D721Med (cell line): Measurements from ENCODE around the gene SIK3.

Source experiments
- DNase-seq: peaks from one replicate; pipeline ENCODE4 v3.0.0; 2011; ENCODE audit warnings: low spot score; ENCODE audit not compliant: insufficient read length
- FAIRE-seq: peaks from 2 replicates; lab custom pipeline; 2011; peaks lifted over from hg19 to GRCh38; lab: Jason Lieb, UNC
- TF ChIP-seq, protein P1 (sequence below): IDR thresholded peaks from 2 replicates; pipeline ENCODE4 v1.5.1; 2012; ENCODE audit warnings: mild to moderate bottlenecking, control low read depth; ENCODE audit not compliant: insufficient read depth; ENCODE audit errors: missing control alignments

SIK3 gene

DNA sequence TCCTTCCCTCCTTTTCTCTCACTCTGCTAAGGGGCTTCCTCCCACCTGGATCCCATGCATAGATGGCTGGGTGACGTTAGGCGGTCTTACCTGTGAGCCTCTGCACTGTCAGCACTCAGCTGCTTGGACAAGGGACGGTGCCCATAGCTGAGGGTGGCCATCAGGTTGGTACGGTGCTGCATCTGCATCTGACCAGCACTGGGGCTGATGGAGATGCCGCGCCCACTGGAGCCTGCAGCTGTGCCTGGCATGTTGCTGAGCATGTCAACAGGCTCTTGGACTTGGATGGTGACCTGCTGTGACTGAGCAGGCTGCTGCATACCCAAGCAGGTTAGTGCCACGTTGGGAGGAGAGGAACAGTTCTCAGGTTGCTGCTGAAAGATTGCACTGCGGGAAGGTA lies 239.1 kb downstream of the SIK3 start:
- FAIRE-seq (no peak), DNase-seq (no peak)
- TF ChIP-seq, protein P1, sequence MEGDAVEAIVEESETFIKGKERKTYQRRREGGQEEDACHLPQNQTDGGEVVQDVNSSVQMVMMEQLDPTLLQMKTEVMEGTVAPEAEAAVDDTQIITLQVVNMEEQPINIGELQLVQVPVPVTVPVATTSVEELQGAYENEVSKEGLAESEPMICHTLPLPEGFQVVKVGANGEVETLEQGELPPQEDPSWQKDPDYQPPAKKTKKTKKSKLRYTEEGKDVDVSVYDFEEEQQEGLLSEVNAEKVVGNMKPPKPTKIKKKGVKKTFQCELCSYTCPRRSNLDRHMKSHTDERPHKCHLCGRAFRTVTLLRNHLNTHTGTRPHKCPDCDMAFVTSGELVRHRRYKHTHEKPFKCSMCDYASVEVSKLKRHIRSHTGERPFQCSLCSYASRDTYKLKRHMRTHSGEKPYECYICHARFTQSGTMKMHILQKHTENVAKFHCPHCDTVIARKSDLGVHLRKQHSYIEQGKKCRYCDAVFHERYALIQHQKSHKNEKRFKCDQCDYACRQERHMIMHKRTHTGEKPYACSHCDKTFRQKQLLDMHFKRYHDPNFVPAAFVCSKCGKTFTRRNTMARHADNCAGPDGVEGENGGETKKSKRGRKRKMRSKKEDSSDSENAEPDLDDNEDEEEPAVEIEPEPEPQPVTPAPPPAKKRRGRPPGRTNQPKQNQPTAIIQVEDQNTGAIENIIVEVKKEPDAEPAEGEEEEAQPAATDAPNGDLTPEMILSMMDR, result no peak

DNA sequence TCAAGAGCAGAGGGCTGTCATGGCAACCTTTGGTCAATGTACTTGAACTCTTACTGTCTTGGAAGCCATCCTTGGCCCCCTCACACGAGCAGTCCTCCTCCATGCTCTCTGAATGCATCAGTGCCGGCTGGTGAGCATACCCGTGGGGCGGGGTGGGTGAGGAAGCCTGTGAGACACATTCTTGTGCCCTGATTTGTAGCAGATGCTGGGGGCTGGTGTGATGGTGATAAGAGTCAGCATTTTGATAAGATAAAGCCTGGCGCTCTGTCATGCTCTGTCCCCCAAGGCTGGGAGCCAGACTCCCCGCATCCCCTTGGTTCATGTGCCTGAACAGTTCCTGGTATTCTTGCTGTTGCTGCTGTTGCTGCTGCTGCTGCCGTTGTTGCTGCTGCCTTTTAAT lies 240.3 kb downstream of the SIK3 start:
- FAIRE-seq, result no peak

DNA sequence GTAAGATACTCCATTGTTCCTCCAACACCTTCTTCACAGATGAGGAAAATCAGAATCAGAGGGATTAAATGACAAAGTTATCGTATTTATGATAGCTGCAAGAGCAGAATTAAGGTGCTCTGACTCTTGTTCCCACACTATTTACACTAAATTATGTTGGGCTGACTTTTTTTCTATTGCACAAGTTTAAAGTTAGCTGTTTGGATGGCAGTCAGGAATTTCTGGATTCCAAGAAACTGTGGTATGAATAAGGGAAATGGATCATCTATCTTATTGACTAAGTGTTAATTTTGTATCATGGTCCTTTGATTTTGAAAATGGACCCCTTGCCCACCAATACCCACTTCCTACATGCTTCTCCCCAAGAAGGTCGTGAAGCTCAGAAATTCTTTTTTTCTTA lies 240.9 kb downstream of the SIK3 start:
- no peak for FAIRE-seq

More for the DNA sequence above, 240.3 kb downstream of the SIK3 start:
- TF ChIP-seq, protein P1, result no peak
- no peak for DNase-seq

DNA sequence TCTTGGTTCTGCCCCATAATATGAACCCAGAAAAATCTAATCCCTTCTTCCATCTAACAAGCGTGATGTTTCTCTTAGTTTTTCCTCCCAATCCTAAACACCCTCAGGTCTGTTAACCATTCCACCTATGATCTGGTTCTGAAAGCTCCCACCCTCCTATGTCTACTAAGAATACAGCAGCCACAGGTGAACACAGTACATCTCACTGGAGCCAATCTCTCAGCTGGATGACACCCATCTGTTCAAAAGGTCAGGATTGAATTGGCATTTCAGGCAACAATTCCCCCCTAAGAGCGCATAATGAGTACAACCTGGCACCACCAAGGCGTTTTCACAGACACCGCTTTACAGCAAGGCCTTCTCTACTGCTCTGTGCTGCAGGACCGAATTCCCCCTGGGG lies 241.8 kb downstream of the SIK3 start:
- FAIRE-seq, result no peak
- no peak for DNase-seq
- TF ChIP-seq, protein P1, result no peak

More for the DNA sequence above, 240.9 kb downstream of the SIK3 start:
- TF ChIP-seq, protein P1, result no peak
- no peak for DNase-seq

DNA sequence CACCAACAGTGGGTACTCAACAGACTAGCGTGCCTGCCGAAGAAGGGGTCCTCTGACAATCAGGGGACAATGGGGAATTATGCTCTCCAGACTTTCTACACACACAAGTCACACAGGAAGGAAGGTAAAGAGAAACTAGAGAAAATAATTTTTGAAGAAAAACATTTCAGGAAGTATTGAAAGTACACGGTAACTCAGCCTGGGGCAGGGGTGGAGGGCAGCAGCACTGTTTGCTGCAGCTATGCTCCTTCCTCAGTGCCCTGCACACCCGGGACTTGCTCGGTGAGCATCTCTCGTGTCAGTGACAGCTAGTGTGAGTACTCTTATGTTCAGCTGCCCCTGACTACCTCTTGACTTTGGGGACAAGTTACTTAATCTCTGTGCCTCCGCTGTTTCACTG lies 242.8 kb downstream of the SIK3 start:
- no peak for FAIRE-seq
- DNase-seq, result no peak
- TF ChIP-seq, protein P1, result no peak

DNA sequence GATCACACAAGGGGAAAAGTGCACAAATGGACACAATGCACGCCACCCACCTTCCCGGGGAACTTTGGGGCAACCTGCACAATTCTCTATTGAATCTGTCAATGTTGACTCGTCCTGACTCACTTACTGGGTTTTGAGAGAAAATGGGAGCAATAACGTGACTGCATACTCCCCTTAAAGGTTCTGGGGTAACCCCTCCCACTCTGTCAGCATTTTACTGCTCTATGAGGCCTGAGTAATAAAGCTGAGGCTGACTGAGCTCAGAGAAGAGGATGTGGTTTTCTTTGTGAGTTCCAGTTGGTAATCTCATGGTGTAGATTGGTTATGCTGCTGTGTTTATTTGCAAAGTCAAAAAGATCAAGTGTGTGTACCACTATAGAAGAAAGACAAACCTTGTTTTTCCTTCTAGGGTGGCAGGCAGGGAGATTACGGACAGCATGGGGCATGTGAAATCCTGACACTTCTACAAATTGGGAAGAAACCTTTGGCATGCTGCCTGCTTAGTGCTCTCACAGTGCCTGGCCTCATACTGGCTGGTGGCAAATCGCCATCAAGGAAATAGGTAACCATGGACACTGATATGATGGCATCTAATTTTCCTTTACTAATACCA lies 244.7 kb downstream of the SIK3 start:
- TF ChIP-seq, protein P1, result no peak
- DNase-seq, result no peak
- no peak for FAIRE-seq

DNA sequence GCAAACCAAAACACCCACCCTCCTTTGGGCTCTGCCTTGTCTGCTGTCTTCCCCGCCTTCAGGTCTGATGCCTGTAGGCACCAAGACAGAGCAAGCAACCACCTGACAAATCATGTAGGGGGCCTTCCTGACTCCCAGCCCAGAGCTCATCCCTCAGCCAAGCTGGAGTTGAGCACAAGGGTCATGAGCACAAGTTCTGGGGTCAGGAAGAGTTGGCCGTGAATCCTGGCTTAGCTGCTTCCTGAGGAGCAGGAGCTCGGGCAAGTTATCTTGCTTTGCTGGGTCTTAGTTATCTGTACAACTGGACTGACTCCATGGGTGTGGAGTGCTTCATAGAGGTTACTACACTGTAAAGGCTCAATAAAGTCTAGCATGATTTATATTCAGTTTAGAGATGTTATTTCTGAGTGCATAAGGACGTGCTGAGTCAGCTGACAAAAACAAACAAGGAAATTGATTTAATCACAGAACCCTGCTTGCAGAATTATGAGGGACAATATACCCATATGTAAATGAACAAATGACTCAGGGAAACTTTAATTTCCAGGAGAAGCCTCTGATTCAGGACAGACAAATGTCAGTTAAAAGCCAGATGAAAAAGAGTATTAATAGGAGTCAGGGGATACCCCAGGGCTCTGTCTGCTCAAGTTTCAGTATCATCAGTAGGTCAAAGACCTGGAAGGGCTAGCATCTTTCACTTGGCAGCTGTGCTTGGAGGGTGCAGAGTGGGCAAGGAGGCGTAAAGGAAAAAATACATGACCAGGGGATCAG lies 245.8 kb downstream of the SIK3 start:
- DNase-seq, result no peak
- no peak for FAIRE-seq
- TF ChIP-seq, protein P1, result no peak
